GM19467 (cell line): ENCODE results near the gene RTL9.
"Not testable (repeated sequence)": the region's sequence is repeated elsewhere in the genome, so short reads cannot be mapped to it uniquely, and the experiment has no call there.

Experiments used
- ATAC-seq: cut with Tn5 transposase; IDR thresholded peaks from one replicate; pipeline ENCODE4 v1.9.1; 2021; ENCODE audit warnings: mild to moderate bottlenecking, moderate library complexity; ENCODE audit not compliant: unreplicated experiment

RTL9 gene

DNA sequence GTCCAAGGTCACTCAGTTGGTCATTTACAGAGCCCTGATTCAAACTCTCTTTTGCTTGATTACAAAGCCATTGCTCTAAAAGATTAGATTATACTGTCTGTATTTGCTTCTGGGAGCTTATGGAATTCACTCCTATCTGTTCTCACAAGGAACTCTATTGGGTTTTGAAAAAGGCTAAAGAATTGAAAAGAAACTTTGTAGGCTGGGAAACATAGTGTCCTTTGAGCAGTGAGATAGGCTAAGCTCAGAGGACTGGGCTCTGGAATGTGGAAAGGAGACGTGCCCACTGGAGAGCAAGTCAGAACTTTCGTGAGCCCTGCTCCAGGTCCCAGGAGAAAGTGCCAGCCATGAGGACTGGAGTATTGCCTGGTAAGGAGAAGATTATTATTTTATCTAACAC is at the start of gene RTL9:
Gene RTL9 (plus strand): TSS at position 301 of the 400 bp plus-strand sequence. CDS start 91,770 bp downstream, outside the sequence.
- ATAC-seq = no peak

DNA sequence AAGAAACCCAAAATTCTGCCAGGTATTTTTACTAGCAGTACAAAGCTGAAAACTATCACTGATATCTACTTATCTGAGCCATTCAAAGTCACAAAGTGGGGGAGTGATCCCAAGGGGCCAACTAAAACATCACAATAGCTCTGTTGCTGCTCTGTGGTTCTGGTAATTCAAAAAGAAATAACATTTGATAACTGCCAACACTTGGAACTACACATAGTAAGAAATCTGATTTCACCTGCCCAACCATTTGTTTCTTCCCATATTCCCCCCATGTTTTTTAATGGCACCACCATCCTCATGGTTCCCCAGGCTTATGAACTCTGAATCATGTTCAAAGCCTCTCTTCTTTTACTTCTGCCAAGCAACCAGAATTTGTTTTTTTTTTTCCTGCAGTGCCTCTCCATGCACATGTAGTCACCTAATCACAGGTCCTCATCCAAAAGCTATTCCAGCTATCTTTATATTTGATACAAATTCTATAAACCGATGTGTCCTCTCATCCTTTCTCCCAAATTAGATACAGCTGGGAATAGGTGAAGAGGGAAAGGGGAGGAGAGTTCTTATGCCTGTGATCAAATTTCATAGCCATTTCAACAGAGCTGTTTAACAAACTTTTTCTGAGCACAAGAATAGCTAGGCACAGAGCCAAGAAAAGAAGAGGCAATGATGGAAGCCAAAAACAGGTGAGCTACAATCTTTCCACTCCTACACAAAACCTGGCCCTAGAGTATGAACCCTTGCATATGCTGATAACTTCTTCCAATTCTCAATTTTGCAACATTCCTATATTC is 48.5 kb upstream of the RTL9 start:
- ATAC-seq = no peak

DNA sequence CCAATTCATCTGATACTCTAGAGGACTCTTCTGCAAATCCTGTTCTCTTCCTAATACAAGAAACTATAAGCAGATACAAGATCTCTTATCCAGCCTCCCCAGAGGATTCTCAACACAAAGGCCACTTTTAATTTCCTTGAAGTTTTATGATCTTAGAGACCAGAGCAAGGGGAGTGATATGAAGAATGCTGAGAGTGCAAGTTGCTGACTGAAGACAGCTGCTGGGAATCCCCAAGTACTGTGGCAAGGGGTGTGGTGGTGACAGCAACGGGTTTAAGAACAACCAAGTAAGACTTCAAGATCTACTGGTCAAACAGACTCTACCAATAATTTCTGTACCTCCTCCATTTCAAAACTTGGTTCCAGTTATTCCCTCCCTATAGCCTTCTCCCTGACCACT is 47.8 kb upstream of the RTL9 start:
- ATAC-seq = peak; percentile 75

DNA sequence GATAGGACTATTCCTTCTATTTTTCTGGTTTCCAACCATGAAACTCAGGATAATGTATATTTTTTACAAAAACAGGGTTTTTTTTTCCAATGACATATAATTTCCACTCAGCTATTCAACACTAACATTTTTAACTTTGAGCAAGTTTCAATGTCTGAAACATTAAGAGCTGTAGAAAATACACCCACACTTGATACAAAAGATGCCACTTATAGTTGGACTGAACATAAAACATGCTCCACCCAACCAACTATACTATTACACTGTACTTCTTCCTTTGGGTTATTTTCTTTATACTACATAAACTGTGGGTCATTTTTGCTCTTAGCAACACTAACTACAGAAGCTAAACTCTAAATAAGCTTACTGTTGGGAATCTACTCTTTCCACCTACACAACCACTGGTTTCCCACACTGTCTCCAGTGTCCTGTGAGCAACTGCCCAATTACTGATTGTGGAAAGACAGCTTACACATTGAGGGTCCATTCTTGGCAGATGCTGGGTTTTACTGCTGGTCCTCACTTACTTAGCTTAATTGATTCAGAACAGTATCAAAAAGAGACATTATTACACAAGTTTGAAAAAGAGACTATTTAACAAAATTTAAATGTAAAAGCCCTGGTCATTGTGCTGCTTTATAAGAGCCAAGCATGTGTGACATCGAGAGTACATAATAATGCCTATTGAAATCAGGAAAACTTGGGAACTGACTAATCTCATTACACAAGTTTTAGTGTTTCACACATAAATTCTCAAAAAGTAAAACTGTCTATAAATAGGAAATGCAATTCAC is 47.0 kb upstream of the RTL9 start:
- ATAC-seq = no peak

DNA sequence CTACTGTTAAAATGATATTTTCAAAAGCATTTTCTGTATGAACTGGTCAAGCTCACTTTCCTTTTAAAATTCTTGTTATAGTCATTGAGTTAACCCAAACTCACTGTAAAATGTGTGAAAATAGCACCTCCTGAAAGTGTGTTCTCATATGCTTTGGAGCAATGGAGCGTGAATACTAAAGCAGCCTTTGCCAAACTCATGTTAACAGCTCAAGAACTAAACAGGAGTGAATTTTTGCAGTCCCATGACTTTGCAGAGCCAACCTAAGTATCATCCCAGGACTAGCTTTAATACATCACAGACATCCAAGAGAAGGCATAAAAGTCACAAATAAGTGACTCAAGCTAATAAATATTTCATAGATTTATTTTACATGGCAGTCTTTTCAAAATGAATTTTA is 43.1 kb upstream of the RTL9 start:
- no peak for ATAC-seq

DNA sequence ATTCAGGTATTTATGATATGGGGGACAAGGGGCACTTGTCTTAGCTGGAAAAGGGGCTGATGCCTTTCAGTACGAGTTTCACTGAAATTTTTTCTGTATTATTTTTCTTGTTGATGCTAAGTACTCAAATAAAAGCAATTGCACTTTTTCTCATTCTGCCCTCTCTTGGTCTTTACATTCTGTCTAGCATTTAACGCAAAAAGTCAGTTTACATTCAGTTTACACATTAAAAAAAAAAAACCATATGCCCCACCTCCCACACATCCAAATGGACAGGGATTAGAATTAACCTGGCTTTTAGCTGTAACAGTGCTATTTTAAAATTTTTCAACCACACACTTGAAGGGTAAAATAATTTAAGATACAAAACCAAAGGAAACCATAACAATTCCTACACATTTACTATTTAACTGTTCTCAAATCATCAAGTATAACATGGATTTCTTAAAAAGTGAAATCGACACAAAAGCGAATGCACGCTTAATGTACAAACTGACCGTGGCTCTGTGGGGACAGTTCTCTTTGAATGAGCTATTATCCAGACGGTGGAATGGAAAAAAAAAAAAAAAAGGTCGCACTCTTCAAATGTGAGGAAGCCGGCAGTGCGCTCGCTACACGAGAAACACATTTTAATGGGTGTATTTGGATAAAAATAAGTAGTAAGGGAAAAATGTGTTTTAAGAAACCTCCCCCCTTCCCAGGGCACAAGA is 42.1 kb upstream of the RTL9 start:
- ATAC-seq = no peak

DNA sequence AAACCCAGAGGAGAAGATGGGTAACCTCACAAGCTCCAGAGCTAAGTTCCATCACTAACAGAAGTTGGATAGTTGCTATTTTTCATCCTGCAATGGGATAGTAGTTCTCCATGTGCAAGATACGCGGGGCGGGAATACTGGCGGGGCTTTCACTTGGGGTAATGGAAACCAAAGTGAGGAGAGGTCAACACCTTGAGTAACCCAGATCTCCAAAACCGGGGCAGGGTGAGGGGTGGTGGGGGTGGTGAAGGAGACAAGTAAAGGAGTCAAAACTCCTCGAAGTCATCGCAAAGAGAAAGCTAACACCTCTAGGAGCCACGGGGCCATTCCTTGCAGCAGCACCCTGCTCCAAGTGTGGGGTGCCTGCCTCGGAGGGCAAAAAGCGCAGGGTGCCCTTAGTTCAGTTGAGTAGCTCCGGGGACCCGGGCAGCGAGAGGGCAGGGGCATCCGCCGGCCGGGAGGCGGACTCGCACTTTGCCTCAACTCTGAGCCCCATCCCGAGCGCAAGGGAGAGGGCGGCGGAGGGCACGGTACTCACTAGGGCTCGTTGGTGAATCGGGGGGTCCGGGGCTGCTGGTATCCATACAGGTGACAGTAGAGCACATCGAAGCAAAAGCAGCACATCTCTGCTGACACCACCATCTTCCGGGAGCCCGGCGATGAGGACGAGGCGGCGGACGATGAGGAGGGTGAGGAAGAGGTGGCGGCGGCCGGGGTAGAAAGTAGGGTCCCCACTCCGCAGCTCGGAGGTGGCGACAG is 41.4 kb upstream of the RTL9 start:
- ATAC-seq = peak; percentile 23

DNA sequence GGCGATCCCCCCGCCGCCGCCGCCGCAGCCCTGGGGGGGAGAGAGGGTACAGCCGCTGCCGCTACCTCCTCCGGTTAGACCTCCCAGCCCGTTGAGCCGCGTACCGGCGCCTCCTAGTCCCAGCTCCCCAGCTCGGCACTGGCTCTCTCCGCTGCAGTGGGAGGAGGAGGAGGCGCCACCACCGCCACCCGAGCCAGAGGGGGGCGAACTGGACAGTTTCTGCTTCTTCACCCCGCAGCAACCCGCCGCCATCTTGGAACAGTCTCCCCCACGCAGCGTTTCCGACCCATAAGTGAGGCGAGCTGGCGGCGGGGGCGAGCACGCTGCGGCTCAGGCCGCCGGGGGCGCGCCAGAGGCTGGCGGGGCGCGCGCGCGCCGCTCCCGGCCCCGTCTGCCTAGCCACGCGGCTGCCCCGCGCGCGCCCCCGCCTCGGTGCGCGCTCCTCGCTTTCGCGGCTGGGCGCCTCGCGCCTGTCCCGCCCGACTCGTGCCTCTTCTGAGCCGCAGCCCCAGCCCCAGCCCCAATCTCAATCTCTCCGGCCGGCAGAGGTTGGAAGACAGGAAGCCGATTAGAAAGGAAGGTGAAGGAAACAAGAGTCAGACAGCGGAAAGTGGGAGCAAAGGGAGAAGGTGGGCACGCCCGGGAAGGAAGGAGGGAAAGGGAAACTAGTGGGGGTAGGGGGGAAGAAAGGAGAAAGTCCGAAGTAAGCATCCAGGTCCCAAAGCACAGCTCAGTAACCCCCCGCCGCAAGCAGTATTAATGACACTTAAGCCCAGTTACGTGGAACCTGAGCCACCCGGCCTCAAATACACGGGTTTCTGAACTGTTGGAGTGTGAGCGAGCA is 40.6 kb upstream of the RTL9 start, which contains the start of gene AMMECR1:
Gene AMMECR1 (minus strand): TSS at position 266 of the 844 bp plus-strand sequence. CDS start 14 bp downstream, at position 252.
- peak; percentile 68 for ATAC-seq

DNA sequence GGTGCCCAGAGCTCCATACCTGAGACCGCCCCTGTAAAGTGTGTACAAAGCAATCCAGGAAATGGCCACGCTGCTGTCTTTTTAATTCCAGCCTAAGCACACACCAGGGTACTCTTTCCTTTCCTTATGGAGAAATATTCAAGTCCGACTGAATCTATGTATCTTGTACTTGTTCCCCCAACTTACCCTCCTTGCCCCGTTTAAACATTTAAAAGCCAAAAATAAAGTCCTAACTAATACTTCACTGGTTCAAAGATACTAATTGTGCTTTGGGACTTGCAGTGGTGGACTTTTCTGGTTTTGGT is 40.0 kb upstream of the RTL9 start:
- ATAC-seq = peak; percentile 15

DNA sequence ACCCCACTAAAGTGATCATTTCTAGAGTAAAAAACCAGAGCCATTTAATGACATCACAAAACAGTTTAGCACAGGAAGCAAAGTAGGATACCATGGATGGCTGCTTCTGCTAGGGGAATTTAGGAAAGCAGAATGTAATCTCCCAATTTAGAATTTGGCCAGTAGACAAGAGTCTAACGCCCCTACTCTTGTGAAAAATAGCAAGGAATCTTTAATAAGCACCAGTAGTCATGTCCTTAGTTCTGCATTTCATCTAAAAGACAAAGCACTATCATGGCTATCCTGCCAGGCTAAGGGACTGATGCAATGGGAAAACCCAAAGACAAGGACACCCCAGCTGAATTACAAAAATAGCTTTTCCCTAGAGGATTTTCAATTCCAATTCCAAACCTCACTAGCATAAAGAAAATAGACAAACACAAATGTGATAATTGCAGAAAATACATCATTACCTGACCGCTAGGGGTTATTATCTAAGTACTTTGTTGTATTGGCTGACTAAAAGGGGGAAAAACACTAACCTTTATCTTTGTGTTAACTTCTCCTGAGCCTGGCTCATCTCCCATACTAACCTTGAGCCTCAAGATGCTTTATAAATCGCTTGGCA is 38.2 kb upstream of the RTL9 start:
- ATAC-seq = no peak

DNA sequence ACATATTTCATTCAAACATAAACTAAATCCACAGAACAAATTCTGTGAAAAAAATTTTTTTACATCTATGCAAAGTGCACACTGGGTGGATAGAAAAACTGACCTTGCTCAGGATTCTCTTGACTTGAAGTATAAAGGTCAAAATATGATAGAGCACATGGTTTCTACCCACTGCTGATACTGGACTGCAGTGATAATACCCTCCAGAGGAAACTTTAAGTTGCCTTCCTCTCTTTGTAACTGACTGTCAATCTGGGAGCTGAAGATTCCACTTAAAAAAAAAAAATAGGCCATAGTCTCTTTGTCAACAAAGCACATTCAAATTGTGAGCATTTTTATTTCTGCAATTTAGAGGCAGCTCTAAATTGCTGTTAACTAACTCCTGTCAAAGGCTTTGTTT is 37.6 kb upstream of the RTL9 start:
- ATAC-seq = no peak

DNA sequence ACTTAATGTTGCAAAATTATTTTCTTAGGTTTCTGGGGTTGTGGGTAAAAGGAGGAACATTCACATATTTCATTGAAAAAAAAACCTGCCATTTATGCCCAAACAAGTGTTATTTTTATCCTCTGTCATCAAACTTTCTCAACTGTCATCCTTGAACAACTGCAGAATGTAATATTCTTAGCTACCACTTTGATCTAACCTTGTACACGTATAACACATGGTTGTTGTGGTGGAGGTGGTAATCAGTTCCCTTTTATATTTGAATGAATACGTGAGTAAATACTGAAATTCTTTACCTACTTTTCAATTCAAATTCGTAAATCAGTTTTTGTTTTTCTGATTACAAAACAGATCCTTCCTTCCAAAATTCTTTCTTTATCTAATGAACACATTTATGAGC is 37.0 kb upstream of the RTL9 start:
- ATAC-seq = no peak

DNA sequence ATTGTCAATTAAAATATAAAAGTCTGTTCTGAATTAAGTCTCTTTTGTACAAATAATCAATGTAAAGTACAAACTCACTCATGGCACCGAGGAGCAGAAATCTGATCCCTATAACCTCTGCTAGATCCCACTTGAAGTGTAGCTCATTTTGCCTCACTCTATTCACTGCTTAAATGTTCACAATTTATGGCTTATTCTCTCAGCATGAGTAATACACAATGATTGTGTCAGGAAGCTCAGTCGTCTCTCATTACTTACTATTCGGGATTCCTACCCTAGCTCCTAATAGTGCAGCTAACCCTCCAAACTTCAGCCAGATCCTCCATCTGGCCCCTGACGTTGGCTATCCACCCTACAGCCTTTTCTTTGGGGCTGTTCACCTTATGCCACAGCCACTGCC is 36.0 kb upstream of the RTL9 start:
- ATAC-seq = no peak

DNA sequence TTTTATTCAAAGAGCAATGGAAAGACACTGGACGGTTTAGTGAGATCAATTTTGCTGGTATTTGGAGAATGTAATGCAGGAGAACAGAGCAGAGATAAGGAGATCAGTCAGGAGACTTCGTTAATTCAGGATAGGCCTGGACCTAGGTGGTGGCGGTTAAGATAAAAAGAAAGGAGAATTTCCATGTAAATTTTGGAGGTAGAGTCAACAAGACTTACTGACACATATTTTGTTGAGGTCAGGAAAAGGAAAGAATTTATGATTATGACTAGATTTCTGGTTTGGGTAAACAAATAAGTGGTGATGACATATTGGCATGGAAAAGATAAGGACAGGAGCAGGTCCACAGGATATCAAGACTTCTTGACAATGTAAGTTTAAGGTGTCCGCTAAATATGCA is 31.9 kb upstream of the RTL9 start:
- ATAC-seq = no peak

DNA sequence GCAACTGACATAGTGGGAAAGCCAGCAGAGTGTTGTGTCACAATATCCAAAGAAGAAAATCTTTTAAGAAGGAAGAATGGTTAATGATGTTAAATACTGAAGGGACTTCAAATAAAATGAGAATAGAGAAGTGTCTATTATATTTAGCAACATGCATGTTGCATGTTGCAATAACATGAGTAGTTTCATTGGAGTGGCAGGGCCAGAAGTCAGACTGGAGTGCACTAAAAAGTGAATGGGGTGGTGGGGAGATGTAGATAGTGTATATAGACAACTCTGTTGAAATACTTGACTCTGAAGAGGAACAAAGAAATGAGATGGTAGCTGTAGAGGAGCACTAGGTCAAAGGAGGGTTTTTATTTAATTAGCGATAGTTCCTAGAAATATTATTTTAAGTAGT is 31.3 kb upstream of the RTL9 start:
- no peak for ATAC-seq

DNA sequence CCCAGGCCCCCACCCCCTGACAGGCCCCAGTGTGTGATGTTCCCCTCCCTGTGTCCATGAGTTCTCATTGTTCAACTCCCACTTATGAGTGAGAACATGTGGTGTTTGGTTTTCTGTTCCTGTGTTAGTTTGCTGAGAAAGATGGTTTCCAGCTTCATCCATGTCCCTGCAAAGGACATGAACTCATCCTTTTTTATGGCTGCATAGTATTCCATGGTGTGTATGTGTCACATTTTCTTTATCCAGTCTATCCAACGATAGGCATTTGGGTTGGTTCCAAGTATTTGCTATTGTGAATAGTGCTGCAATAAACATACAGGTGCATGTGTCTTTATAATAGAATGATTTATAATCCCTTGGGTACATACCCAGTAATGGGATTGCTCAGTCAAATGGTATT is 30.0 kb upstream of the RTL9 start:
- not testable (repeated sequence) for ATAC-seq

DNA sequence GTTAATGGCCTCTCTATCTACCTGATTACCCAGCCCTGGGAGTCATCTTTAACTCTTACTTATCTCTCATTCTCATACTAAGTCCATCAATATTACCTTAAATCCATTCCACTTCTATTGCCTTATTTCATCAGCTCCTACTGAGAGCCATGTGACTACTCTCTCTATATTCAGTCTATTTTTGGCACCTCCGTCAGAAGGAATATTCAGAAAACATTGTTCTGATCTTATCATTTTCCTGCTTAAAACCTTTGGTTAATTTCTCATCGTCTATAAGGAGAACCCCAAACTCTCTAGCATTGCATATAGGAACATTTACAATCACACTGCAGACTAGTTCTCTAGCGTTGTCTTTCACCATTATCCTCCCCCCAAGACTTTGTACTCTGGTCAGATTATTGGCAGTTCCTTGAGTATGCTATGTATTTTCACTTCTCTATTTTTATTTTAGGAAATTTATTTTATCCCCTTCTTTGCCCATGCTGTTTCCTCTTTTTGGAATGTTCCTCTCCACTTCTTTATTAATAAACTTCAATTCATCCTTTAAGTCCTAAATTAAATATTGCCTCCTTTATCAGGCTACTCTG is 27.1 kb upstream of the RTL9 start:
- no peak for ATAC-seq

DNA sequence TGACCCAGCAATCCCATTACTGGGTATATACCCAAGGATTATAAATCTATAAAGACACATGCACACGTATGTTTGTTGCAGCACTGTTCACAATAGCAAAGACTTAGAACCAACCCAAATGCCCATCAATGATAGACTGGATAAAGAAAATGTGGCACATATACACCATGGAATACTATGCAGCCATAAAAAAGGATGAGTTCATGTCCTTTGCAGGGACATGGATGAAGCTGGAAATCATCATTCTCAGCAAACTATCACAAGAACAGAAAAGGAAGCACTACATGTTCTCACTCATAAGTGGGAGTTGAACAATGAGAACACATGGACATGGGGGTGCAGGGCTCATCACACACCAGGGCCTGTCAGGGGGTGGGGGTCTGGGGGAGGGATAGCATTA is 25.2 kb upstream of the RTL9 start:
- not testable (repeated sequence) for ATAC-seq

DNA sequence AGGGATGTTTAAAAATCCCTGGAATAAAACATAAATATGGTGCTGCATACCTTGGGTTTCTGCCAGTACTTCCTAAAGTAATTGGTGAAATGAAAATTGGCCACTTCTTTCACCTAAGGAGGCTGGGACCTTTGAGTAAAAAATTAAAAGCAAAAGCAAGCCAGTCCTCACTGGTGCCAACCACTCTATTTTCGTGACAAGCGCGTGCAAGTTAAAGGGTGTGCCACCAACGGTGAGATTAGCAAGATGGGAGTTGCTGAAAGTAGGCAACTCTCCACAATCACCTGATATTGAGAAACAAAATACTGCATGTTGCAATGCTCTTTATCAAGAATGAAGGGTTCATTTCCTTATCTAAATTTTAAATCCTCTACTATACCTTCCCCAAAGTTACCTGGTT is 19.7 kb upstream of the RTL9 start:
- no peak for ATAC-seq
